Liver (tissue), 9 donors: ENCODE data around the gene TEDC1. TPM values are rescaled to one million over a fixed set of nuclear protein-coding genes. Genes with fewer than 3 reads are reported as not detected.

Experiments
- DNase-seq: peaks from one replicate; pipeline ENCODE4 v3.0.0-alpha.2; 2017; ENCODE audit warnings: low spot score
- H3K27ac ChIP-seq, 2 donors: one replicate each; pipeline ENCODE4 v1.7.0; 2013; ENCODE audit warnings: inconsistent platforms in 2 of 2, low read length in 2 of 2, control low read depth in 1 of 2, low read depth in 1 of 2, mild to moderate bottlenecking in 1 of 2
- H3K27me3 ChIP-seq, 4 donors: one replicate each; pipeline versions ENCODE4 v1.6.1 to v1.7.0; 2013; ENCODE audit warnings: low read length in 3 of 4, inconsistent platforms in 1 of 4, mild to moderate bottlenecking in 1 of 4, moderate library complexity in 1 of 4; ENCODE audit not compliant: control insufficient read depth in 4 of 4, insufficient read depth in 4 of 4
- H3K36me3 ChIP-seq, 4 donors: one replicate each; pipeline versions ENCODE4 v1.6.1 to v1.7.0; 2013; ENCODE audit warnings: low read length in 3 of 4, mild to moderate bottlenecking in 3 of 4, low read depth in 1 of 4, moderate library complexity in 1 of 4; ENCODE audit not compliant: control insufficient read depth in 4 of 4, insufficient read depth in 3 of 4
- H3K4me1 ChIP-seq, 4 donors: one replicate each; pipeline versions ENCODE4 v1.6.1 to v1.7.0; 2013; ENCODE audit warnings: low read length in 3 of 4, mild to moderate bottlenecking in 3 of 4, moderate library complexity in 1 of 4; ENCODE audit not compliant: control insufficient read depth in 4 of 4, insufficient read depth in 4 of 4
- H3K4me3 ChIP-seq, 3 donors: one replicate each; pipeline versions ENCODE4 v1.6.1 to v1.7.0; 2013; ENCODE audit warnings: low read length in 3 of 3, control low read depth in 1 of 3, low read depth in 1 of 3, mild to moderate bottlenecking in 1 of 3
- H3K9ac ChIP-seq, 2 donors: one replicate each; pipeline ENCODE4 v1.7.0; 2013; ENCODE audit warnings: low read length in 2 of 2, mild to moderate bottlenecking in 2 of 2, moderate library complexity in 2 of 2, control low read depth in 1 of 2, low read depth in 1 of 2
- H3K9me3 ChIP-seq, 4 donors: one replicate each; pipeline versions ENCODE4 v1.6.1 to v1.7.0; 2013; ENCODE audit warnings: low read length in 3 of 4; ENCODE audit not compliant: control insufficient read depth in 4 of 4
- ATF3 ChIP-seq: IDR thresholded peaks from 2 replicates; pipeline ENCODE4 v1.6.1; 2016; ENCODE audit warnings: antibody characterized with exemption
- CTCF ChIP-seq: fragments of 150-350 bp; IDR thresholded peaks from 2 replicates; pipeline ENCODE4 v1.5.1; 2017; ENCODE audit warnings: improper control_type of control experiment, low read depth, low read length; ENCODE audit not compliant: missing input control
- EGR1 ChIP-seq, 2 donors: IDR thresholded peaks; 2 replicates each; pipeline ENCODE4 v1.6.1; 2016 to 2018; ENCODE audit warnings: antibody characterized with exemption in 2 of 2, low read depth in 2 of 2
- FOXA1 ChIP-seq: IDR thresholded peaks from 2 replicates; pipeline ENCODE4 v1.6.1; 2016; ENCODE audit warnings: antibody characterized with exemption
- FOXA2 ChIP-seq: IDR thresholded peaks from 2 replicates; pipeline ENCODE4 v1.6.1; 2016; ENCODE audit warnings: antibody characterized with exemption
- GABPA ChIP-seq, 2 donors: IDR thresholded peaks in 1 of 2; conservative IDR thresholded peaks in 1 of 2; 2 replicates each; pipeline ENCODE4 v1.6.1; 2016; ENCODE audit warnings: antibody characterized with exemption in 2 of 2, mild to moderate bottlenecking in 1 of 2, moderate library complexity in 1 of 2
- HNF4A ChIP-seq, 2 donors: conservative IDR thresholded peaks; 2 replicates each; pipeline ENCODE4 v1.6.1; 2016; ENCODE audit warnings: antibody characterized with exemption in 2 of 2, mild to moderate bottlenecking in 2 of 2
- HNF4G ChIP-seq: IDR thresholded peaks from 2 replicates; pipeline ENCODE4 v1.6.1; 2016; ENCODE audit warnings: antibody characterized with exemption
- JUND ChIP-seq, 2 donors: IDR thresholded peaks; 2 replicates each; pipeline ENCODE4 v1.6.1; 2016; ENCODE audit warnings: antibody characterized with exemption in 2 of 2
- MAX ChIP-seq: IDR thresholded peaks from 2 replicates; pipeline ENCODE4 v1.6.1; 2016; ENCODE audit warnings: antibody characterized with exemption
- NR2F2 ChIP-seq: IDR thresholded peaks from 2 replicates; pipeline ENCODE4 v1.6.1; 2016; ENCODE audit warnings: antibody characterized with exemption
- RAD21 ChIP-seq, 2 donors: IDR thresholded peaks; 2 replicates each; pipeline ENCODE4 v1.6.1; 2016; ENCODE audit warnings: antibody characterized with exemption in 2 of 2, mild to moderate bottlenecking in 2 of 2
- REST ChIP-seq: IDR thresholded peaks from 2 replicates; pipeline ENCODE4 v1.6.1; 2016; ENCODE audit warnings: antibody characterized with exemption, mild to moderate bottlenecking
- RXRA ChIP-seq, 2 donors: IDR thresholded peaks; 2 replicates each; pipeline ENCODE4 v1.6.1; 2017 to 2018; ENCODE audit warnings: antibody characterized with exemption in 2 of 2, mild to moderate bottlenecking in 1 of 2
- SP1 ChIP-seq: IDR thresholded peaks from 2 replicates; pipeline ENCODE4 v1.6.1; 2018; ENCODE audit warnings: antibody characterized with exemption, mild to moderate bottlenecking
- TAF1 ChIP-seq: conservative IDR thresholded peaks from 2 replicates; pipeline ENCODE4 v1.6.1; 2016; ENCODE audit warnings: antibody characterized with exemption, mild to moderate bottlenecking
- YY1 ChIP-seq: IDR thresholded peaks from 2 replicates; pipeline ENCODE4 v1.6.1; 2016; ENCODE audit warnings: antibody characterized with exemption, mild to moderate bottlenecking
- ZBTB33 ChIP-seq: IDR thresholded peaks from 2 replicates; pipeline ENCODE4 v1.6.1; 2016; ENCODE audit warnings: antibody characterized with exemption
- WGBS: extraction: QIAGEN DNeasy Blood & Tissue Kit; methylation state at CpG from one replicate; pipeline ENCODE4 v1.1.7; 2013; 5-methylcytosine and 5-hydroxymethylcytosine counted together
- polyA plus RNA-seq, 2 donors: library from polyadenylated mRNA; stranded (reverse) in 1 of 2; unstranded in 1 of 2; fragments of 200-250 nt in 1 of 2; fragments of >200 nt in 1 of 2; fragmentation: Nextera tagmentation in 1 of 2; extraction: Ambion mirVana in 1 of 2; gene quantifications; one replicate each; pipeline versions ENCODE4 v1.2.1 to v1.2.3, GENCODE V29; 2013 to 2015
- total RNA-seq, 2 donors: library from RNA; depleted of rRNA; stranded (reverse); fragments of >200 nt; gene quantifications; one replicate each; pipeline ENCODE4 v1.2.3, GENCODE V29; 2014
- donor health status: healthy.
- donor health status: healthy.
- donor health status: healthy.
- donor health status: healthy.
- donor health status: healthy.

Gene TEDC1
- total and polyA plus RNA-seq, 4 donors = 0.97 to 7.5 (median 3.2) TPM

GRCh38 chr14:105529569-105530284, 38.7 kb downstream of the TEDC1 start:
- no peak for TF ChIP-seq HNF4G
- no peak for TF ChIP-seq EGR1 (IDR thresholded peaks at IDR 0.05; ENCODE audit: low read depth in 2 of 2)
- TF ChIP-seq TAF1 = no peak
- no peak for TF ChIP-seq RXRA (IDR thresholded peaks at IDR 0.05)
- TF ChIP-seq FOXA2 = no peak
- no peak for TF ChIP-seq SP1
- TF ChIP-seq HNF4A (conservative IDR thresholded peaks at IDR 0.05) = no peak
- TF ChIP-seq CTCF = no peak
- TF ChIP-seq NR2F2 = no peak
- TF ChIP-seq YY1 = no peak
- no peak for TF ChIP-seq ZBTB33
- TF ChIP-seq ATF3 = no peak
- no peak for TF ChIP-seq GABPA (IDR thresholded peaks at IDR 0.05 in 1 of 2, conservative IDR thresholded peaks at IDR 0.05 in 1 of 2)
- TF ChIP-seq MAX = no peak
- no peak for TF ChIP-seq REST
- no peak for TF ChIP-seq RAD21 (IDR thresholded peaks at IDR 0.05)
- TF ChIP-seq JUND (IDR thresholded peaks at IDR 0.05) = no peak
- no peak for TF ChIP-seq FOXA1
- Histone ChIP-seq H3K9ac (no peak overlapping the region), H3K9me3 (no peaks in the 10 kb centered on the region), H3K4me1 (peaks cover 9 to 30% (median 20%) of the 10 kb centered on the region in 4 donors), H3K27me3 (no peaks in the 10 kb centered on the region), H3K36me3 (peaks cover 0 to 1% (median 0%) of the 10 kb centered on the region in 4 donors), H3K27ac (no peak overlapping the region), H3K4me3 (peak overlapping the region in 1 of 3 donors; percentile 8)
- 55% methylated on average over 63 of the region's 63 CpGs for WGBS
- no peak for DNase-seq
